Heart right ventricle (tissue), 16 donors: ENCODE measurements around the gene BASP1. TPM values are rescaled to one million over a fixed set of nuclear protein-coding genes. Genes with fewer than 3 reads are reported as not detected.

Source experiments
- ATAC-seq, 8 donors: fragments of 200-7000 bp; cut with Tn5 transposase; one replicate each; pipeline ENCODE4 v1.9.1; 2020; ENCODE audit warnings: mild to moderate bottlenecking in 8 of 8, moderate library complexity in 8 of 8, moderate number of reproducible peaks in 1 of 8
- DNase-seq, 2 donors: peaks; one replicate each; pipeline ENCODE4 v3.0.0-alpha.2; 2020
- H3K27ac ChIP-seq, 10 donors: fragments of 200-600 bp; sonication (generic) in 2 of 10; one replicate each; pipeline versions ENCODE4 v1.5.0 to v1.8.0; 2020 to 2022; ENCODE audit warnings: mild to moderate bottlenecking in 3 of 10
- H3K27me3 ChIP-seq, 7 donors: fragments of 200-600 bp; one replicate each; pipeline ENCODE4 v1.8.0; 2021 to 2022; ENCODE audit warnings: mild to moderate bottlenecking in 2 of 7
- H3K36me3 ChIP-seq, 9 donors: fragments of 200-600 bp; sonication (generic) in 1 of 9; one replicate each; pipeline versions ENCODE4 v1.5.0 to v1.8.0; 2020 to 2022; ENCODE audit warnings: mild to moderate bottlenecking in 2 of 9
- H3K4me1 ChIP-seq, 9 donors: fragments of 200-600 bp; sonication (generic) in 1 of 9; one replicate each; pipeline versions ENCODE4 v1.5.0 to v1.8.0; 2020 to 2022; ENCODE audit warnings: mild to moderate bottlenecking in 4 of 9
- H3K4me3 ChIP-seq, 10 donors: fragments of 200-600 bp; sonication (generic) in 2 of 10; one replicate each; pipeline versions ENCODE4 v1.5.0 to v1.8.0; 2020 to 2022; ENCODE audit warnings: mild to moderate bottlenecking in 7 of 10, moderate library complexity in 2 of 10
- H3K9me3 ChIP-seq, 11 donors: fragments of 200-600 bp in 10 of 11; sonication (generic) in 2 of 11; one replicate each; pipeline versions ENCODE4 v1.5.0 to v1.8.0; 2013 to 2022; ENCODE audit warnings: mild to moderate bottlenecking in 2 of 11, control low read depth in 1 of 11, moderate library complexity in 1 of 11
- WGBS, 2 donors: extraction: QIAGEN DNeasy Blood & Tissue Kit; methylation state at CpG; one replicate each; pipeline ENCODE4 v1.1.7; 2013; ENCODE audit warnings: inconsistent platforms in 1 of 2; 5-methylcytosine and 5-hydroxymethylcytosine counted together
- intact Hi-C, 10 donors: fragments of 100-400 bp; cut with DNase I; formaldehyde crosslinking; loops; one replicate each; pipeline versions ENCODE4 v1.11.1 to v1.14.2; 2022
- polyA plus RNA-seq, 2 donors: library from polyadenylated mRNA; stranded (reverse); fragments of 200-250 nt; gene quantifications; one replicate each; pipeline ENCODE4 v1.2.3, GENCODE V29; 2013
- total RNA-seq, 10 donors: library from RNA; stranded (reverse); fragmentation: NEBNext Ultra II Directional in 3 of 10; extraction: Animal tissue kit (Norgen Biotek cat#: 25700) in 3 of 10; gene quantifications; one replicate each; pipeline versions ENCODE4 v1.2.1 to v1.2.4, GENCODE V29; 2021 to 2023
- TF ChIP-seq, protein P1 (sequence below), 9 donors: fragments of 200-600 bp; sonication (generic) in 2 of 9; IDR thresholded peaks; one replicate each; pipeline versions ENCODE4 v1.5.0 to v1.8.0; 2021 to 2022; ENCODE audit warnings: antibody characterized with exemption in 9 of 9, mild to moderate bottlenecking in 5 of 9, moderate library complexity in 1 of 9
- donor health status: Arrhythmogenic right ventricular cardiomyopathy.
- donor health status: ischemic (EF 13 %, LVEDD 7.1; RV severe dilation, severe dysfunction).
- donor health status: healthy with polysubstance abuse.
- donor health status: DM: no; HTN: yes; CAD: no.
- donor health status: DM: no; HTN: no; CAD: no.
- donor health status: ischemic (EF 25% LVEDD 6.9; RV normal size, moderate dysfunction).
- donor health status: ischemic (EF 25% LVEDD 5.7; RV mildly dilated, moderate dysfunction).
- donor health status: healthy.
- donor health status: DM: yes; HTN: yes; CAD: no.
- donor health status: Ischemic cardiomyopathy.
- donor health status: ischemic (EF 35%, LVEDD 5.7; RV mildly dilated, moderate dysfunction).
- donor health status: nonischemic (EF 11% LVEDD 7.7; RV severe dilation, severe dysfunction).
- donor health status: DM: yes; HTN: yes; CAD: no.
- donor health status: PGD.
- donor health status: ischemic (EF 29% LVEDD 5.4; RV normal size, mild dysfunction).
- donor health status: nonischemic (EF 23%, LVEDD 6.1; RV moderate dilation, normal function).

BASP1 gene
- total and polyA plus RNA-seq, 12 donors, result 0.42 to 8.8 (median 1.6) TPM

DNA sequence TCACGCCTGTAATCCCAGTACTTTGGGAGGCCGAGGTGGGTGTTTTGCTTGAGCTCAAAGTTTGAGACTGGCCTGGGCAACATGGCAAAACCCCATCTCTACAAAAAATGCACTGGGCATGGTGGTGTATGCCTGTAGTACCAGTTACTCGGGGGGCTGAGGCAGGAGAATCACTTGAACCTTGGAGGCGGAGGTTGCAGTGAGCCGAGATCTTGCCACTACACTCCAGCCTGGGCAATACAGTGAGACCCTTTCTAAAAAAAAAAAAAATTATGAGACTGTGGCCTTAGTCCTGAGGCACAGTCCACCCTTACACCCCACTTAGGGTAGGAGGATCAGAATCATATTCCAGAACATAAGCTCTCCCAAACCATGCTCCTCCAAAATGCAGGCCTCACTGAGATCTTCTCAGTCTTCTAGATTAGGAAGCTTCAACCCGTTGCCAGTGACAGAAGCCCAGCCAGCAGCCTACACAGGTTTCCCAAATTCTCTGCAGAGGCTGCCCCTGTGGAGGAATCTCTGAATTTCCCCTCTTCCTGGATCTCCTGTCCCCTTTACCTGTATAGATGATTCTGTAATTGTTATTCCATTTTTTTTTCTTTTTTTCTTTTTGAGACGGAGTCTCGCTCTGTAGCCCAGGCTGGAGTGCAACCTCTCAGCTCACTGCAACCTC lies 77.3 kb downstream of the BASP1 start:
- no peaks in the 10 kb centered on the region for H3K36me3 ChIP-seq

DNA sequence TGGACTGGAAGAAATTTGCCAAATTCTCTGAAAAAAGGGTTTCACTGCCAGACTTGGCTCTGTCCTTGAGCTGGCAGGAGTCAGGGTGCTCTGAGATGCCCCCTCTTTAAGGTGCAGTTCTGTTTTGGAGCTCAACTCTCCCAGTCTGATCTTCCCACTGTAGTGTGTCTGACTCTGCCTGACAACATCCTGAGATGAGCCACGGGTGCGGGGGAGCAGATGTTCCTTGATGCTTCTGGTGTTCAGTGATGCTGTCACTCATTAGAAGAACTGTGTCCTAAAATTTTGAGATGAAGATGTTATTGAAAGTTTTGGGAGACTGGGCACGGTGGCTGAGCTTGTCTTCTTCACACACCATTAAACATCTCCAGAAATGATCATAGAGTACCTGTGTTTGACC lies 78.2 kb downstream of the BASP1 start:
- no peak for DNase-seq
- WGBS, 2 donors, result 77 to 81% methylated on average over 3 of the region's 3 CpGs

More for the DNA sequence above, 77.3 kb downstream of the BASP1 start:
- DNase-seq (no peak), ATAC-seq (no peak)
- Histone ChIP-seq H3K4me1 (no peaks in the 10 kb centered on the region), H3K9me3 (no peaks in the 10 kb centered on the region), H3K27ac (no peak overlapping the region), H3K4me3 (no peak overlapping the region), H3K27me3 (no peaks in the 10 kb centered on the region)
- 86% methylated on average over 8 of the region's 8 CpGs for whole genome bisulfite sequencing, 2 donors
- TF ChIP-seq, protein P1, sequence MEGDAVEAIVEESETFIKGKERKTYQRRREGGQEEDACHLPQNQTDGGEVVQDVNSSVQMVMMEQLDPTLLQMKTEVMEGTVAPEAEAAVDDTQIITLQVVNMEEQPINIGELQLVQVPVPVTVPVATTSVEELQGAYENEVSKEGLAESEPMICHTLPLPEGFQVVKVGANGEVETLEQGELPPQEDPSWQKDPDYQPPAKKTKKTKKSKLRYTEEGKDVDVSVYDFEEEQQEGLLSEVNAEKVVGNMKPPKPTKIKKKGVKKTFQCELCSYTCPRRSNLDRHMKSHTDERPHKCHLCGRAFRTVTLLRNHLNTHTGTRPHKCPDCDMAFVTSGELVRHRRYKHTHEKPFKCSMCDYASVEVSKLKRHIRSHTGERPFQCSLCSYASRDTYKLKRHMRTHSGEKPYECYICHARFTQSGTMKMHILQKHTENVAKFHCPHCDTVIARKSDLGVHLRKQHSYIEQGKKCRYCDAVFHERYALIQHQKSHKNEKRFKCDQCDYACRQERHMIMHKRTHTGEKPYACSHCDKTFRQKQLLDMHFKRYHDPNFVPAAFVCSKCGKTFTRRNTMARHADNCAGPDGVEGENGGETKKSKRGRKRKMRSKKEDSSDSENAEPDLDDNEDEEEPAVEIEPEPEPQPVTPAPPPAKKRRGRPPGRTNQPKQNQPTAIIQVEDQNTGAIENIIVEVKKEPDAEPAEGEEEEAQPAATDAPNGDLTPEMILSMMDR (IDR thresholded peaks at IDR 0.05), result no peak
- intact Hi-C loops, result no loop called here

DNA sequence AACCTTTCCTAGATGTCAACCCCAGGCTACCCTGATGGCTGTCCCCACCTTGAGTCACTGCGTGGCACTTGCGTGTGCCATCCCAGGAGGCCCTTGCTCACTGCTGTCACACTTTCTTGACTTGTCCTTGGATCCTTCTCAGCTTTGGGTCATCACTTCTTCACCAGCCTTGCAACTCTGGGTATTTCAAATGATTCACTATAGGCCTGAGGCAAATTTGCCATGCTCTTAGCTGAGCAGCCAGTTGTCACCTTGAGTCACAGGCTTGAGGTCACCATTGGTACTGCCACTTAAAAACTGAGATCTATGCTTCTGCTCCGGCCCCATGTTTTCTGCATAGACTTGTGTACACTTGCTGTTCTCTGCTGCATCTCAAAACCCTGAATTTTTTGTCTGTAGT lies 84.7 kb downstream of the BASP1 start:
- no peaks in the 10 kb centered on the region for H3K36me3 ChIP-seq
- intact Hi-C loops, result no loop called here
- DNase-seq, result no peak
- 93 to 98% methylated on average over 3 of the region's 3 CpGs for WGBS, 2 donors
- H3K4me3 ChIP-seq, result no peak overlapping the region
- H3K27ac ChIP-seq, result no peak overlapping the region
- no peak for ATAC-seq
- peaks cover 0 to 28% (median 0%) of the 10 kb centered on the region in 9 donors for H3K4me1 ChIP-seq
- TF ChIP-seq, protein P1 (IDR thresholded peaks at IDR 0.05), result no peak
- no peaks in the 10 kb centered on the region for H3K9me3 ChIP-seq
- peaks cover 0 to 5% (median 0%) of the 10 kb centered on the region in 7 donors for H3K27me3 ChIP-seq

More for the DNA sequence above, 78.2 kb downstream of the BASP1 start:
- no peaks in the 10 kb centered on the region for H3K4me1 ChIP-seq
- H3K4me3 ChIP-seq, result no peak overlapping the region
- no peaks in the 10 kb centered on the region for H3K36me3 ChIP-seq
- H3K27ac ChIP-seq, result no peak overlapping the region
- ATAC-seq, result no peak
- intact Hi-C loops, result no loop called here
- H3K9me3 ChIP-seq, result no peaks in the 10 kb centered on the region
- TF ChIP-seq, protein P1 (IDR thresholded peaks at IDR 0.05), result no peak
- H3K27me3 ChIP-seq, result no peaks in the 10 kb centered on the region

DNA sequence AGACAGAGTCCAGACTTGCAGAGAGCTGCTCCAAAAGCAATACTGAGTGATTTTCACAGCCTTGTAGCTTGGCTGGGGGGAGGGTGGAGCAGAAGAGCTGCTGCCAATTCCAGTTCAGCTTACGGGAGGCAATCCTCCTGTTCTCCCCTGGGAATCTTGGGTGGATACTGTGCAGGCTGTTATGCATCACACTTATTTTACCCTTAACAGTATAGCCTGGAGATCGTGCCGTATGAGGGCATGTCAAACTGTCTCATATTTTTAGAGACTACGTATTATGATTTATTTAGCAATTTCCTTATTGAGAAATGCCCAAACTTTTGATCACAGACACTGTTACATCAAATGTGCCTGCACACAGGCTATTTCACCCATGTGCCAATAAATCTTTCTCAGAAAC lies 85.2 kb downstream of the BASP1 start:
- intact Hi-C loops, result no loop called here
- peaks cover 0 to 2% (median 0%) of the 10 kb centered on the region in 11 donors for H3K9me3 ChIP-seq
- peaks cover 0 to 5% (median 0%) of the 10 kb centered on the region in 7 donors for H3K27me3 ChIP-seq
- ATAC-seq (peak in 4 of 8 donors; percentile 17 to 73 (median 42)), DNase-seq (no peak)
- H3K4me1 ChIP-seq, result peaks cover 0 to 28% (median 0%) of the 10 kb centered on the region in 9 donors
- H3K36me3 ChIP-seq, result no peaks in the 10 kb centered on the region
- TF ChIP-seq, protein P1 (IDR thresholded peaks at IDR 0.05), result no peak
- 44 to 62% methylated on average over 4 of the region's 4 CpGs for WGBS, 2 donors
- H3K27ac ChIP-seq, result no peak overlapping the region
- no peak overlapping the region for H3K4me3 ChIP-seq
